ENCODE results near the gene ADGRL3. TPM values are rescaled to one million over a fixed set of nuclear protein-coding genes. Genes with fewer than 3 reads are reported as not detected.
"Not testable (repeated sequence)": the region's sequence is repeated elsewhere in the genome, so short reads cannot be mapped to it uniquely, and the experiment has no call there.

Gene ADGRL3
- total RNA-seq, 1 donor from 2014 or later, result not detected

DNA sequence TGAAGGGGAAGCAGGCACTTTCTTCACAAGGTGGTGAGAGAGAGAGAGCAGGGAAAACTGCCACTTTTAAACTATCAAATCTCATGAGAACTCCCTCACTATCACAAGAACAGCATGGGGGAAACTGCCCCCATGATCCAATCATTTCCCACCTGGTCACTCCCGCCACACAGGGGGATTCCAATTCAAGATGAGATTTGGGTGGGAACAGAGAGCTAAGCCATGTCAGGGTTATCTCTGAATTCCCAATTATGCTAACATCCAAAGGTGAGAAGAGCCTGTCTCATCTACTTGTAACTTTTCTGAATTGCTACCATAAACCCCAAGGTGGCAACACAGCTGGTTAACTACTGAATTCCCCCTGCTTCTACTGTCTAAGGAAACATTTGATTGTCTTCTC, 758.5 kb downstream of the ADGRL3 start:
- Mint-ChIP-seq H3K4me1 (no peaks in the 10 kb centered on the region), H3K9me3 (peaks cover 3% of the 10 kb centered on the region), H3K4me3 (no peak overlapping the region), H3K36me3 (ENCODE audit: low read depth) (no peaks in the 10 kb centered on the region), H3K27ac (no peak overlapping the region), H3K27me3 (no peaks in the 10 kb centered on the region)
- TF ChIP-seq, protein P1, sequence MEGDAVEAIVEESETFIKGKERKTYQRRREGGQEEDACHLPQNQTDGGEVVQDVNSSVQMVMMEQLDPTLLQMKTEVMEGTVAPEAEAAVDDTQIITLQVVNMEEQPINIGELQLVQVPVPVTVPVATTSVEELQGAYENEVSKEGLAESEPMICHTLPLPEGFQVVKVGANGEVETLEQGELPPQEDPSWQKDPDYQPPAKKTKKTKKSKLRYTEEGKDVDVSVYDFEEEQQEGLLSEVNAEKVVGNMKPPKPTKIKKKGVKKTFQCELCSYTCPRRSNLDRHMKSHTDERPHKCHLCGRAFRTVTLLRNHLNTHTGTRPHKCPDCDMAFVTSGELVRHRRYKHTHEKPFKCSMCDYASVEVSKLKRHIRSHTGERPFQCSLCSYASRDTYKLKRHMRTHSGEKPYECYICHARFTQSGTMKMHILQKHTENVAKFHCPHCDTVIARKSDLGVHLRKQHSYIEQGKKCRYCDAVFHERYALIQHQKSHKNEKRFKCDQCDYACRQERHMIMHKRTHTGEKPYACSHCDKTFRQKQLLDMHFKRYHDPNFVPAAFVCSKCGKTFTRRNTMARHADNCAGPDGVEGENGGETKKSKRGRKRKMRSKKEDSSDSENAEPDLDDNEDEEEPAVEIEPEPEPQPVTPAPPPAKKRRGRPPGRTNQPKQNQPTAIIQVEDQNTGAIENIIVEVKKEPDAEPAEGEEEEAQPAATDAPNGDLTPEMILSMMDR (IDR thresholded peaks at IDR 0.05), result no peak
- DNase-seq, result no peak
- POLR2A ChIA-PET, result no interaction called here
- no peak for ATAC-seq (ENCODE audit: low read depth)
- CTCF ChIA-PET, result no interaction called here
- intact Hi-C loops (cut with micrococcal nuclease), result no loop called here

- CTCF ChIA-PET, result no interaction called here
These were observed 759.0 kb downstream of the ADGRL3 start for GRCh38 chr4:61959087-61959486.

GRCh38 chr4:61984260-61984909, 784.3 kb downstream of the ADGRL3 start:
- TF ChIP-seq, protein P1 (IDR thresholded peaks at IDR 0.05), result no peak
- intact Hi-C loops (cut with micrococcal nuclease), result no loop called here
- no peak for ATAC-seq (ENCODE audit: low read depth)
- H3K4me1 Mint-ChIP-seq, result no peaks in the 10 kb centered on the region
- H3K9me3 Mint-ChIP-seq, result peaks cover 8% of the 10 kb centered on the region
- POLR2A ChIA-PET, result no interaction called here
- CTCF ChIA-PET, result no interaction called here
- no peaks in the 10 kb centered on the region for H3K36me3 Mint-ChIP-seq (ENCODE audit: low read depth)
- no peak overlapping the region for H3K4me3 Mint-ChIP-seq
- no peaks in the 10 kb centered on the region for H3K27me3 Mint-ChIP-seq
- H3K27ac Mint-ChIP-seq, result no peak overlapping the region
- no peak for DNase-seq

More at GRCh38 chr4:61959087-61959486, 759.0 kb downstream of the ADGRL3 start:
- H3K27ac Mint-ChIP-seq, result no peak overlapping the region
- DNase-seq (no peak), ATAC-seq (ENCODE audit: low read depth) (no peak)
- intact Hi-C loops (cut with micrococcal nuclease), result no loop called here
- POLR2A ChIA-PET, result no interaction called here
- no peaks in the 10 kb centered on the region for H3K27me3 Mint-ChIP-seq
- H3K4me1 Mint-ChIP-seq, result no peaks in the 10 kb centered on the region
- no peak overlapping the region for H3K4me3 Mint-ChIP-seq
- H3K36me3 Mint-ChIP-seq (ENCODE audit: low read depth), result no peaks in the 10 kb centered on the region
- no peaks in the 10 kb centered on the region for H3K9me3 Mint-ChIP-seq
- TF ChIP-seq, protein P1 (IDR thresholded peaks at IDR 0.05), result no peak

GRCh38 chr4:61985426-61985825, 785.3 kb downstream of the ADGRL3 start:
- Mint-ChIP-seq H3K36me3 (ENCODE audit: low read depth) (no peaks in the 10 kb centered on the region), H3K9me3 (peaks cover 6% of the 10 kb centered on the region), H3K4me1 (no peaks in the 10 kb centered on the region), H3K4me3 (no peak overlapping the region), H3K27ac (no peak overlapping the region), H3K27me3 (no peaks in the 10 kb centered on the region)
- POLR2A ChIA-PET, result no interaction called here
- intact Hi-C loops (cut with micrococcal nuclease), result no loop called here
- TF ChIP-seq, protein P1 (IDR thresholded peaks at IDR 0.05), result no peak
- CTCF ChIA-PET, result no interaction called here
- no peak for ATAC-seq (ENCODE audit: low read depth)
- DNase-seq, result no peak

DNA sequence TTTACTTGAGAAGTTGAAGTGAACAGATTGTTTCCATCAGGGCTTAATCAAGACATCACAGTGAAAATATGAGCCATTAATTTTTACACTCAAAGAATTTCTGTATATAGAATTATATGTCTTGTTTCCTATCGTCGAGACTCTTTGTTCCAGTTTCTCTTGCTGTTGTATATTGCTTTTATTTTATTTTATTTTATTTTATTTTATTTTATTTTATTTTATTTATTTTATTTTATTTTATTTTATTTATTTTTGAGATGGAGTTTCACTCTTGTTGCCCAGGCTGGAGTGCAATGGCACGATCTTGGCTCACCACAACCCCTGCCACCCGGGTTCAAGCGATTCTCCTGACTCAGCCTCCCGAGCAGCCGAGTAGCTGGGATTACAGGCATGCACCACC, 786.8 kb downstream of the ADGRL3 start:
- H3K27me3 Mint-ChIP-seq, CTCF ChIA-PET: not testable (repeated sequence)

DNA sequence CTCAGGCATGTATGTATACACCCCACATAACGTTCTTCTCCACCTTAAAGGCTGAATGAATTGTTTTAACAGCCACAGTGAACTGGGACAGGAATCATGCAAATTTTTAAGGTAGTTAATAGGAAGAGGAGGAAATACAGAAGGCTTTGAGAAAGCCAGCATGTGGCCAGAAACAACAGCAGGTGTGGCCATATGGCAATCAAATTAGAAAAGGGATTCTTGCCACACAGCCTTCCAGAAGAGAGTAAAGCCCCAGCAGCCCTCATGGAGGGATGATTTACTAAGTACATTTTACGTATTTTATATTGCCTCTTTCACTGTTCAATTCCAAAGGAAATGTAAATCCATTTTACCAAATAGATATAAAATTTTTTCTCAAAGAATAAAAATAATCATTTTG, 792.2 kb downstream of the ADGRL3 start:
- Mint-ChIP-seq H3K27ac (no peak overlapping the region), H3K4me1 (no peaks in the 10 kb centered on the region), H3K27me3 (no peaks in the 10 kb centered on the region), H3K36me3 (ENCODE audit: low read depth) (no peaks in the 10 kb centered on the region), H3K9me3 (no peaks in the 10 kb centered on the region), H3K4me3 (no peak overlapping the region)
- ATAC-seq (ENCODE audit: low read depth) (no peak), DNase-seq (no peak)
- ChIA-PET POLR2A (no interaction called here), CTCF (no interaction called here)
- intact Hi-C loops (cut with micrococcal nuclease), result no loop called here
- TF ChIP-seq, protein P1 (IDR thresholded peaks at IDR 0.05), result no peak

More for the DNA sequence above, 786.8 kb downstream of the ADGRL3 start:
- DNase-seq; H3K27ac Mint-ChIP-seq; H3K36me3 Mint-ChIP-seq (ENCODE audit: low read depth); H3K9me3 Mint-ChIP-seq; POLR2A ChIA-PET; H3K4me1 Mint-ChIP-seq; H3K4me3 Mint-ChIP-seq; ATAC-seq (ENCODE audit: low read depth); intact Hi-C loops (cut with micrococcal nuclease): not testable (repeated sequence)
